Frontal cortex (tissue), 4 donors: ENCODE data around the gene CDCP2. TPM values are rescaled to one million over a fixed set of nuclear protein-coding genes. Genes with fewer than 3 reads are reported as not detected.
"Not testable (repeated sequence)": the region's sequence is repeated elsewhere in the genome, so short reads cannot be mapped to it uniquely, and the experiment has no call there.

Experiments used
- DNase-seq, 2 donors: peaks; one replicate each; pipeline ENCODE4 v3.0.0; 2012; ENCODE audit warnings: low spot score in 2 of 2
- FAIRE-seq: peaks from 2 replicates; lab custom pipeline; 2012; peaks lifted over from hg19 to GRCh38; lab: Jason Lieb, UNC
- small RNA-seq: library from RNA; depleted of rRNA; stranded (forward); fragments of <200 nt; gene quantifications from one replicate; pipeline ENCODE3, GENCODE V24; 2014
- total RNA-seq: library from RNA; depleted of rRNA; stranded (reverse); fragments of >200 nt; gene quantifications from one replicate; pipeline ENCODE4 v1.2.3, GENCODE V29; 2014
- donor health status: control.
- donor health status: control.
- donor health status: control.

Gene CDCP2
- total RNA-seq, 1 donor from 2014 or later: not detected

GRCh38 chr1:54099061-54099610, 53.7 kb downstream of the CDCP2 start:
- DNase-seq: no peak
- no peak for FAIRE-seq

DNA sequence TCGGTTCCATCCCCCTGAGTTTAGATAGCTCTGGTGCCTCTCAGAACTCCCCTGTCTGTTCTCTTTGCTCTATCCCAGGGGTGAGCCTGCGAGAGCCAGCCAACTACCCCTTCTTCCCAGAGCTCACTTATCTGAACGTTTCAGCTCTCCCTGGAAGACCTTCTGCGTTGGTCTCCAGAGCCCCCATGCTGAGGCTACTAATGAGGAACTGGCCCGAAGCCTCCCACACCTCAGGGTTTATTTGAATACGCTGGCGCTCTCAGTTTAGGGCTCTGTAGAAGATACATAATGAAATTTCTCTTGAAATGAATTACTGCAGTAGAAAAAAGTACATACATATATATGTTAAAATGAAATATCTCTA, 55.9 kb downstream of the CDCP2 start:
- DNase-seq (no peak), FAIRE-seq (no peak)

GRCh38 chr1:54096227-54096876, 56.4 kb downstream of the CDCP2 start:
- DNase-seq: no peak
- FAIRE-seq: no peak

GRCh38 chr1:54095546-54096226, 57.1 kb downstream of the CDCP2 start:
- FAIRE-seq (no peak), DNase-seq (no peak)

GRCh38 chr1:54094730-54095105, 58.1 kb downstream of the CDCP2 start:
- FAIRE-seq, DNase-seq: not testable (repeated sequence)

DNA sequence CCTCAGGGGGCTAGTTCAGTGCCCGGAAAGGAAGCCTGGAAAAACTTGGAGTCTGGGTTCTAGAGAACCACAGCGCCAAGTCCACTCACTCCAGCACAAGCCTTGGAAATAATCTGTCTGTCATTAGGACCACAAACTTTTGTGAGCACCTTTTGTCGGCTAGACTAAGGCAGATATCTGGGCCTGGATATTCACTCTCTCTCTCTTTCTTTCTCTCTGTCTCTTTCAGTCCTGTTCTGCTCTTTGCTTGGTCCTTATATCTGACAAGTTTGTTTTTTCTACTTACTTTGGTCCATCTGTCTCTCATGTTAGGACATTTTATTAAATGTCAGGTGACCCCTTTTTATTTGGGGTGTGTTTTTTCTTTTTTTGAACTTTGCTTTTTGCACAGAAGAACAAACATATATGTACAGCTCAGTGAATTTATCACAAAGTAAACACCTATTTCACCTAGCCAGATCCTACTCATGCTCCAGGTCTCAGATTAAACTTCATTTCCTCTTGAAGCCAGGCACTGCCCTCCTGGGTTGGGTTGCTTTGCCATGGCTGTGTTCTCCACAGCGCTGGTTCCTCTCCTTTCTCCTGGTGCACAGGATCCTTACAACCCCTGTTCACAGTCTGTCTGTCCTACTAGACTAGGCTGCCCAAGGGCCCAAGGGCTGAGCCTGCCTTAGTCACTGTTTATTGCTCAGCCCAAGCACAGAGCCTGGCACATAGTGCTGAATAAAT, 58.6 kb downstream of the CDCP2 start:
- DNase-seq (no peak), FAIRE-seq (no peak)

DNA sequence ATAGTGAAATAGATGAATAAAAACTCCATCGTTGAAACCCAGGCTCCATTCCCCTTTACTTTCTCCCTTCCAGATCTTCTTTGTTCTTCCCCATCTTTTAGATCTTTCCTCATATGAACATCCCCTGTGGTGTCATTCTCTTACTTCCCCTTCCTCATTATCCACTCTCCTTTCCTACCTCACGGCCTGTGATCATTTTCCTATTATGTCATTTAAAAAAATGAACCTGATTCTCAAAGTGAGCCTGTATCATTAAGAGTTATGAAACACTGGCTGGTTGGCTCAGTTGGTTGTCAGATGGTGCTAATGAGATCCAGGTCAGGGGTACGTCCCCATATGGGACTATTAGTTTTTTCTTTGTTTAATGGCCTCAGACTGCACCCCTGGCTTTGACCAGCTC, 61.1 kb downstream of the CDCP2 start:
- FAIRE-seq (no peak), DNase-seq (no peak)

DNA sequence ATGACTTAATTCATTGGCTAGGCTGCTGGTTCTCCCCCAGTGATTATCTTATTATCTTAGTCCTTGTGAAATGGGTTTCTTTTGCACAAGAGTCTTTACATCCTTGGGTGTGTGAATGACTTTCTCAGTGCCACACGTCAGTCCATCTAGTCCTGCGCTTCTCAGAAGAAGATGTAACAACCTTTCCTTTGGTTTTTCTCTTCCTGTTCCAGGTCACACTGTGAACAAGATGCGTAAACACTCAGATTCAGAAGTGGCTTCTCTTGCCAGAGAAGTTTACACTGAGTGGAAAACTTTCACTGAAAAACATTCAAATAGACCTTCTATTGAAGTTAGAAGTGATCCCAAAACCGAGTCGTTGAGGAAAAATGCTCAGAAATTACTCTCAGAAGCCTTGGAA, 64.4 kb downstream of the CDCP2 start:
- DNase-seq (no peak), FAIRE-seq (no peak)

DNA sequence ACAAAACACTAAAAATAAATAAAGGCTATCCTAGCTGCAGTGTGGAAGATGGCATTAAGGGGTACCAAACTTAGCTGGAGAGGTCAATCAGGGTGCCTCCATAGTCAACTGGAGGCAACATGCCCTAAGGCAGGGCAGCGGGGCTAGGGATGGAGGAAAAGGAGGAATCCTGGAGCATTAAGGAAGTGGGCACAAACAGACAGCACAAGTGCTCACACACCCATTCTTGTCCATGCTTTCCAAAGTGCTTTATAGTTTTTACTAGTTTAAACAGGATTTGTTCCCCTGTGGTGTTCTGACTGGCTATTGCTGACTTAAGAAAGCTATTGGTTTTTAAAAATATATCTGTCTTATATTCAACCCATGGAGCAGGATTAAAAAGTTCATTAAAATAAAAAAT, 66.0 kb downstream of the CDCP2 start:
- DNase-seq (no peak), FAIRE-seq (no peak)

DNA sequence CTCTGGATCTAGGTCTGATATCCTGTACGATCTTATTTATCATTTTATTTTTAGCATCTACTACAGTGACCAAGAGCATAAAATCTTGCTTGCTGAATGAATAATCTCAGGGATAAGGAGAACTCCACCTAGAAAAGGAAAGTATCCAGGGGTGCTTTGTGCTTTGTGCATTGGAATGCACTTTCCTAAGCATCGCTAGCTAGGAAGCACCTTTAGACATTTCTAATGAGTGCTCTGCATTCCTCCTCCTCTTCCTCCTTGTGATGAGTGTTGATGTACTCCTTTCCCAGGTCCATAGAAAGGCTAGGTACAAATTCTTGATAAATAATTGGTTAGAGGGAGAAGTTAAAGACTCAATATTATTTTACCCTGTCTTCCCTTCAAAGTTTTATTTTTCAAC, 68.0 kb downstream of the CDCP2 start:
- DNase-seq: no peak
- no peak for FAIRE-seq

Small RNA genes lying within 50 kb of the gene (small RNA-seq; reads per million reads assigned to genes)
- gene AL353898.1 (not detected), gene AL353898.2 (not detected)

Other genes starting within 250 kb of the CDCP2 start
- 19.2 TPM for gene IFT25, start 207.3 kb downstream of the CDCP2 start, total RNA-seq
- 21.2 TPM for gene LRRC42, start 206.7 kb downstream of the CDCP2 start, total RNA-seq
- gene LDLRAD1, start 134.8 kb downstream of the CDCP2 start, total RNA-seq: not detected
- gene TMEM59, start 99.8 kb downstream of the CDCP2 start, total RNA-seq: 92.9 TPM
- 4.9 TPM for gene TCEANC2, start 99.4 kb downstream of the CDCP2 start, total RNA-seq
- gene CYB5RL, start 47.0 kb upstream of the CDCP2 start, total RNA-seq: 4.5 TPM
- gene MRPL37, start 47.2 kb upstream of the CDCP2 start, total RNA-seq: 29.3 TPM